ENCODE data around the gene VEPH1.

The VEPH1 gene

GRCh38 chr3:157459706-157460105 lies 43.5 kb downstream of the VEPH1 start:
- no peak for DNase-seq
- Mint-ChIP-seq H3K27ac (no peak overlapping the region), H3K27me3 (ENCODE audit: low read depth, poor library complexity) (peaks cover 13% of the 10 kb centered on the region), H3K4me1 (no peaks in the 10 kb centered on the region), H3K4me3 (no peak overlapping the region), H3K9me3 (no peaks in the 10 kb centered on the region), H3K36me3 (ENCODE audit: low read depth) (no peaks in the 10 kb centered on the region)
- no peak for TF ChIP-seq CTCF (IDR thresholded peaks at IDR 0.05)

- Mint-ChIP-seq H3K4me3 (no peak overlapping the region), H3K27me3 (ENCODE audit: low read depth, poor library complexity) (peaks cover 13% of the 10 kb centered on the region), H3K27ac (no peak overlapping the region), H3K4me1 (no peaks in the 10 kb centered on the region), H3K36me3 (ENCODE audit: low read depth) (no peaks in the 10 kb centered on the region), H3K9me3 (peaks cover 7% of the 10 kb centered on the region)
- no peak for TF ChIP-seq CTCF (IDR thresholded peaks at IDR 0.05)
- no peak for DNase-seq
Observed at GRCh38 chr3:157453824-157454223, 49.4 kb downstream of the VEPH1 start.

- Mint-ChIP-seq H3K27ac (no peak overlapping the region), H3K36me3 (ENCODE audit: low read depth) (no peaks in the 10 kb centered on the region)
Observed at GRCh38 chr3:157452097-157452496, 51.1 kb downstream of the VEPH1 start.

GRCh38 chr3:157447026-157447694 lies 56.1 kb downstream of the VEPH1 start:
- TF ChIP-seq CTCF (IDR thresholded peaks at IDR 0.05): peak; percentile 35
- Mint-ChIP-seq H3K9me3 (peaks cover 8% of the 10 kb centered on the region), H3K4me3 (no peak overlapping the region), H3K4me1 (no peaks in the 10 kb centered on the region), H3K27me3 (ENCODE audit: low read depth, poor library complexity) (peaks cover 2% of the 10 kb centered on the region), H3K27ac (no peak overlapping the region), H3K36me3 (ENCODE audit: low read depth) (no peaks in the 10 kb centered on the region)
- DNase-seq: no peak

More at GRCh38 chr3:157452097-157452496, 51.1 kb downstream of the VEPH1 start:
- Mint-ChIP-seq H3K4me1 (no peaks in the 10 kb centered on the region), H3K9me3 (peaks cover 8% of the 10 kb centered on the region), H3K27me3 (ENCODE audit: low read depth, poor library complexity) (peaks cover 7% of the 10 kb centered on the region), H3K4me3 (no peak overlapping the region)
- no peak for DNase-seq
- TF ChIP-seq CTCF (IDR thresholded peaks at IDR 0.05): no peak

GRCh38 chr3:157445857-157446256 lies 57.4 kb downstream of the VEPH1 start:
- H3K27ac Mint-ChIP-seq: no peak overlapping the region
- no peaks in the 10 kb centered on the region for H3K36me3 Mint-ChIP-seq (ENCODE audit: low read depth)
- no peaks in the 10 kb centered on the region for H3K4me1 Mint-ChIP-seq
- H3K4me3 Mint-ChIP-seq: no peak overlapping the region
- H3K9me3 Mint-ChIP-seq: peaks cover 8% of the 10 kb centered on the region
- TF ChIP-seq CTCF (IDR thresholded peaks at IDR 0.05): no peak
- peaks cover 2% of the 10 kb centered on the region for H3K27me3 Mint-ChIP-seq (ENCODE audit: low read depth, poor library complexity)
- DNase-seq: no peak

GRCh38 chr3:157444797-157445184 lies 58.4 kb downstream of the VEPH1 start:
- H3K36me3 Mint-ChIP-seq (ENCODE audit: low read depth): no peaks in the 10 kb centered on the region
- TF ChIP-seq CTCF (IDR thresholded peaks at IDR 0.05): no peak
- no peak for DNase-seq
- peaks cover 2% of the 10 kb centered on the region for H3K27me3 Mint-ChIP-seq (ENCODE audit: low read depth, poor library complexity)
- H3K27ac Mint-ChIP-seq: no peak overlapping the region
- no peaks in the 10 kb centered on the region for H3K4me1 Mint-ChIP-seq
- peaks cover 8% of the 10 kb centered on the region for H3K9me3 Mint-ChIP-seq
- H3K4me3 Mint-ChIP-seq: no peak overlapping the region
